ENCODE data around the gene GATD1.

GATD1 gene

DNA sequence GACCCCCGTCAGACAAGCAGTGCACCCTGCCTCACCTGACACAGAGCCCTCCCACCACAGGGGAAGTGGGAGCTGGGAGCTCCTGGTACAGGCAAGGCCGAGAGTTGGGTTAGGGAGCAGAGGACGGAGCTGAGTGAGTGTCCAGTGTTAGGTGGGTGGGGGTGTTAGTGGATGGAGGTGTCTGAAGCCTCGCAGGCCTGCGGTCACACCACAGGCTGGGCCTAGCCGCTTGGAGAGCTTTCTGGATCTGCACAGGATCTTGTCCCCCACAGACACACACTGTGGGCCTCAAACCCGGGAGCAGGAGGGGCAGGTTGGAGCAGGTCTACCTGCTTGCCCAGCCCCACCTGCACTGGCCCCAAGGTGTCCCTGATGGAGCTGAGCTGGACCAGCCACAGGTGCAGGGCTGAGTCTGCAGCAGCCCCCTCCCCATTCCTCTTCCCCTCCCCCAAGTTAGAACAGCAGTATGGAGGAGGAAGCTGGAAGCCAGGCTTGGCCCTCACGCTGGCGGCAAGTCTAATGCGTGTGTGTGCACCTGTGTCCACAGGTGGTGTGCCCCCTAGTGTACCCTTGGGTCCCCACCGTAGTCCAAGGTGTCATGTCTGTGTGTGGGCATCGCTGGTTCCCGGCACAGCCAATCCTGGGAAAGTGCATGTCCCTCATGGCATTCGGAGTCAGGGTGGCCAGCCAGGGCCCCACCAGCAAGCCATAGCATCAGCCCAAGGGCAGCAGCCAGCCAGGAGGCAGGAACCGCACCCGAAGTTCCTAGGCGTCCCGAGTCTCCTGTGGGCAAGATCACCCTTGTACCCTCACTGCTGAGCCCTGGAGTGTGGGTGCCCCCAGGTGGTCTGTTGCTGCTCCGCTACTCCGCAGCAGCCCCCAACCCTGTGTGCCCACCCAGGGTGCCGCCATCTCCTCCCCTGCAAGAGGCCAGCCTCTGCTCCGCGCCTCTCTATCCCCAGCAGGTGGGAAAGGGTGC is 2.0 kb upstream of the GATD1 start:
- DNase-seq (ENCODE audit: low read depth in 2 of 2), result no peak

DNA sequence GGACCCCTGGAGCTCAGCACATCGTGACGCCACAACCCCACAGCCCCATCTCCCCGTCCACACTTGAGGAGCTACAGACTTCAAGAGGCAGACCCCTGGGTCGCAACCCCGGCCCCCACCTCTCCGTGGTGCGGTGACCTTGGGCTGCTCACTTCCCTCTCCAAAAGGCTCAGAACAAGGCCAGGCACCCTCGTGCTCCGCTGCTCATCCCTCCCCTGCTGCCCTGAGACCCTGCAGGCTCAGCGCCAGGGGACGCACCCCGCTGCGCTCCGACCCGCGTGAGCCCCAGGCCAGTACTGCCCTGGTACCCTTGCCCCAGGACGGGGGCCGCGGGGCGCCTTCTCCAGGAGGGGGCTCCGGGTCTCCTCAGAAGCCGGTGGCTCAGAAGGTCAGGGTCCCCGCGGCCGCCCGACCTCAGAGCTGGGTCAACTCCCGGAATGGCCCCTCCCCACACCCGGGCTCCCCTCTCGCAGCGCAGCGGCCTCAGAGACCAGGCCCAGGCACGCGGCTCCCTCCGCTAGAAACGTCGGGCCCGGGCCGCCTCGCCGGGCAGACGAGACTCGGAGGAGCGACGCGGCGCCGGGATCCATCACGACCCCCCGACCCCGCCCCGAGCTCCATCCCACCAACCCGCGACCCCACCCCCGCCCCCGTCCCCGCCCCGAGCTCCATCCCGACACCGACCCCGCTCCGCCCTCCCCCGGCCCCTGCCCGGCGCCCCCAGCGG is 563 bp downstream of the GATD1 start:
- DNase-seq (ENCODE audit: low read depth in 2 of 2), result no peak

DNA sequence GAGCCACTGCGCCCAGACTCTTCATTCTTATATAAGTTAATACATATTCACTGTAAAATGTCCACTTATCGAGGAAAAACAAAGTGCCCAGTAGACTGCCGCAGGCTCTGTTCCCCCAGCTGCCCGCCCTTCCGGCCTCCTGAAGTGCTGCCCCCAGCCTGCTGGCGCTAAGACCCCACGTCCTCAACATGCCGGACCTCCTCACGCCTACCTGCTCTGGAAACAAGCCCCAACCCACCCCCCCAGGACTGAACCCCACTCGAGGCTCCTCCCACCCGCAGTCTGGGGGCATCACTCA is 1.1 kb downstream of the GATD1 start:
- no peak for DNase-seq (ENCODE audit: low read depth in 2 of 2)

DNA sequence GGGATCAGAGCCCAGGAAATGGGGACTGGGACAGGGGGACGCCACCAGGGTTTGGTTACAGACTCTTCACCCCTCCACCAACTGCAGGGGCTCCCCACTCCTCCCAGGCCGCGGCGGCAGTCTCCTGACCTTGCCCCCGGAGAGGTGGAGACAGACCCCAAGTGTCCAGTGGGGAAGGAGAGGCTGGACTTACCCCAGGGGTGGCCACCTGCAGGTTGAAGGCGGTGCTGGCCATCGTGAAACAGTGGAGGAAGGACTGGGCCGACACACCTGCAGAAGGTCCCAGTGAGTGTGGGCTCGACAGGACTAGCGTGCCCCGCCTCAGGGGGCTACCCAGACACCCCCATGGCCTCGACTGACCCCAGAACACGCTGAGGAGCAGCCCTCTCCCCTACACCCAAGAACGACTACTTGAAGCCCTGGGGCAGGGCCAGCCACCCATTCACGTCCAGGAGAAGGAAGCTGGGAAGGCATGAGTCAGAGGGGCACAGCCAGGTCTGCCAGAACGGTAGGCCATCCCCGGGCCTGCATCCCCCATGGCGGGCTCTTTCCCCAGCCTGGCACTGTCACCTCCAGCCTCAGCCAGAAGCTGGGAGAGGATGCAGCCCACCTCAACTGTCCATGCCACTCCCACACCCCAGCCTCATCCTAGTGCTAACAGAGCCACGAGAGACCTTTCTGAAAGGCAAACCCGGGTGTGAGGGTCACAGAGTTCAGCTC is 2.3 kb downstream of the GATD1 start:
- DNase-seq (ENCODE audit: low read depth in 2 of 2), result no peak

DNA sequence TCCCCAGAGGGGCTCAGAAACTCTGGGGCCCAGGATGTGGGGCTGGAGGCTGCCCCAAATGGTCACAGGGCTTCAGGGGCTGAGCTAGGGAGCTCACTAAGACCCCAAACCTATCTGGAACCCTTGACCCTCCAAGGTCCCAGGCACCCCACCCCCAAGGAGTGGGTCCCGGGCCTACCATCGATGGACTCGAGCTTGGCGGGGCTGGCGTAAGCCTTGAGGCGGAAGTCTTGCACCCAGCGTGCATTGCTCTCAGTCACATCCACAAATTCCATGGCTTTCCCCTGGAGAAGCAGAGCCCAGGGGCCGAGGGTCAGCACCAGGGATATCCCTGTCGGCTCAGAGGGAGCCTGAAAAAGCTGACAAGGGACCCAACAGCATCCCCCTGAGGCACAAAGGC is 3.5 kb downstream of the GATD1 start:
- DNase-seq (ENCODE audit: low read depth in 2 of 2), result no peak

DNA sequence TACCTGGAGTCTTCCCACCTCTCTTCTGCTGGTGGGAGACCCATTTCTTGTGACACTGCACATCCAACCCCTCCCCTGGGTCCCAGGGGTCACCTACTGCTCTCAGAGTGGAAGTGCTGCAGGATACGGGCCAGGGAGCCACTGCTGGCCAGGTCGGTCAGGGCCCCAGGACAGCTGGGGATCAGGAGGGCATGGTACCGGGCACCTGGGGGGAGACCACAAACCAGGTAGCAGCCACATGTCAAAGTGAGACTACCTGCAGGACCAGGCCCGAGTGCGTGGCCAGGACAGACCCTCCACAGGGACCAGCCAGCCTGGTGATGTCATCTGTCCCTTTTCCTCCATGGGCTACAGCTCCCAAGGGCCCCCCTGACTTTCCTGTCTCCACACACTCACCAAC is 3.9 kb downstream of the GATD1 start:
- DNase-seq (ENCODE audit: low read depth in 2 of 2), result no peak

DNA sequence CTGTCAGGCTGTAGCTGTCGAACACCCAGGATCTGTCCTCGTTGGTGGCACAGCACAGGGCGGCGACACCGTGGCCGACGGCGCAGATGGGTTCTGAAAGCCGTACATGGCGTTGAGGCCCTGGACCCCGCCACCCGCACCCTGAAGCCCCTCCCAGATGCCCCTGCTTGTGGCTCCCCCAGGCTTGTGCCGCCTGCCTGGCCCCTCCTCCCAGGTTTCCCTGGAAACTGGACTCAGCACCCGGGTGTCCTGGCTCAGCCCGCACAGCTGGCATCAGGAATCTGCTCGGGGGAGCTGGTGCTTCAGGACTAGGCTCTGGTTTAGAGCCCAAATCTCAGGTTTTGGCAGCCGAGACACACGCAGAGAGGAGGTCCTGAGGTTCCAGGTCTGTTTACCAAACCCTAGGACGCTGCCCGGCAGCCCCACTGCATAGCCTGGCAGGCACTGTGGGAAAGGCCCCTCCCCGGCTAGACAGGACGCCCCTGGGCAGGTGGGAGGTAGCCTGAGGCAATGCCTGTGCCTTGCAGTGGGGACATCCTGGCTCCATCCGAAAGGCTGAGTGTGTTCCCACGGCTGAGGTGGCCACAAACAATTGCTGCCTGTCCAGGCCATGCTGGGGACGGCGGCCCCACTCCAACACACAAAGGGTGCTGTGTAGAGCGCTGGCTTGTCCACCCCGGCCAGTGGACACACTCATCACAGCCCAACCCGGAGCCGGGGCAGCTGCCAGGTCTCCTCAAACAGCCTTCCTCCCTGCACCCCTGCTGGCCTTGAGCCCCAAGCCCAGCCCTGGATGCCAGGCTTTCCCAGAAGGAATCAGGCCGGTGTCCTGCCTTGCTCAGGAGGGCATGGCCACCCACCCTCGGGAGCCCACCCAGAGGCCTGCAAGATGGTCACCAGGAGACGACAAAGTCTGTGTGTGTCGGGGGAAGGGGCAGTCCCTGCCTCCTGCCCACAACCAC is 4.6 kb downstream of the GATD1 start:
- no peak for DNase-seq (ENCODE audit: low read depth in 2 of 2)

DNA sequence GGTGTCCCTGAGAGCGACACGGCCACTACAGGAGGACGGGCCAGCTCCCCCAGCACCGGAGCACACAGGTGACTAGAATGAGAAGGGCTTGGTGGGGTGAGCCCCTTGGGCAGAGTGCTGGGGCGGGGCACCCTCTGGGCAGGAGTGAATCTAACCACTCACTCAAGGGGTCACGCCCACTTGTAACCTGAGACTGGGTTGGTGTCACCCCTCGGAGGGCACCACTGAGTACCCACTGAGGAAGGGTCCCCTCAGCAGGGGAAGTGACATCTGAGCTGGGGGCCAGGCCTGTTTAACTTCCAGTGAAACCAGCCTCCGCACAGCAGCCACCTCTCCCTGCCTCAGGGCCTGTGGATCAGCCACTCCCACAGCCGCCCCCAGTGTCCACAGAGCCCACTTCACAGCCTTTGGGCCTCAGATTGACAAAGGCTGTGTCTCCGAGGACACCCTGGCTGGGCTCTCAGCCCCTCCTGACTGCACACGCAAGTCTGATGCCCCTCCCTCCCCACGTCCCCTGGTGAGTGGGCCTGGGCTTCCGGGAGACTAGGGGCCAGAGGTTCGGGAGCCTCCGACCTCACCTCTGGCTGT is 5.6 kb downstream of the GATD1 start:
- no peak for DNase-seq (ENCODE audit: low read depth in 2 of 2)

DNA sequence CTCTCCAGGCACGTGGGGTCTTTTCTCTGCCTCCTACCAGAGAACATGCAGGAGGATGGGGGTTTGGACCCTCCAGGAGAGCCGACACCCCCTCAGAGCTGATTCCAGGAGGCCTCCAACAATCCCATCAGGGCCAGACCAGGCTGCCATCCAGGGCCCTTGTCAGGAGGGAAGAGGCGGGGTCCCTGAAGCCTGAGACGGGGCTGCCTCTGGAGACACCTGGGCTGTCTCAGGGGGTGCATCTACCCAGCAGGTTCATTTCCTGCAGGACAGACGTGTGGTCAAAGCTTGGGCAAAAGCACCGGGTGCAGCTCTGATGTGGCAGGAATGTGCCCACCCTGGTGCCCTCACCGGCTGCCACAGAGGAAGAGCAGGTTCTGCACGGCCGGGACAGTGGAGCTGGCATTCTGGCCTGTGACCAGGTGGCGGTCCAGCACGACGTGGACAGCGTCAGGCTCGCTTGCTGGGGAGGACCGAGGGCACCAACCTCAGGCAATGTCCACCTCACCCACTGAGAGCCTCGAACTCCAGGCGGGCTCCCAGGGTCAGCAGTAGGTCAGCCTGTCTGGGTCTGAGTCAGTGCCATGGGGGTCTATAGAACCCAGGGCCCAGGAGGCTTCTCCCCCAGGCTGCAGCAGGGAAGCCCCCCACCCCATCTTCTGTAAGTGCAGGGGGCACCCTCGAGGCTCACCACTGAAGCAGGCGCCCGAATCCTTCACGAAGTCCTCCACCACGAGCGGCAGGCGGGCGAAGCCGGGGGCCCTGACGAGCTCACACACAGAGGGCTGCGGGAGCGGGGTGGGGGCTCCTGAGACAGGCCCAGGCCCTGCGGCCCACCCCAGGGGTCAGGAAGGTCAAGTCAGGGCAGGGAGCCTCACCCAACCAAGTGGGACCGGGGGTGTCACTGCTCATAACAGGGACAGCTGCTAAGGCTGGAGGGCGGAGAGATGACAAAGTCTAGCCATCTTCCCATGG is 6.4 kb downstream of the GATD1 start:
- DNase-seq (ENCODE audit: low read depth in 2 of 2), result no peak

DNA sequence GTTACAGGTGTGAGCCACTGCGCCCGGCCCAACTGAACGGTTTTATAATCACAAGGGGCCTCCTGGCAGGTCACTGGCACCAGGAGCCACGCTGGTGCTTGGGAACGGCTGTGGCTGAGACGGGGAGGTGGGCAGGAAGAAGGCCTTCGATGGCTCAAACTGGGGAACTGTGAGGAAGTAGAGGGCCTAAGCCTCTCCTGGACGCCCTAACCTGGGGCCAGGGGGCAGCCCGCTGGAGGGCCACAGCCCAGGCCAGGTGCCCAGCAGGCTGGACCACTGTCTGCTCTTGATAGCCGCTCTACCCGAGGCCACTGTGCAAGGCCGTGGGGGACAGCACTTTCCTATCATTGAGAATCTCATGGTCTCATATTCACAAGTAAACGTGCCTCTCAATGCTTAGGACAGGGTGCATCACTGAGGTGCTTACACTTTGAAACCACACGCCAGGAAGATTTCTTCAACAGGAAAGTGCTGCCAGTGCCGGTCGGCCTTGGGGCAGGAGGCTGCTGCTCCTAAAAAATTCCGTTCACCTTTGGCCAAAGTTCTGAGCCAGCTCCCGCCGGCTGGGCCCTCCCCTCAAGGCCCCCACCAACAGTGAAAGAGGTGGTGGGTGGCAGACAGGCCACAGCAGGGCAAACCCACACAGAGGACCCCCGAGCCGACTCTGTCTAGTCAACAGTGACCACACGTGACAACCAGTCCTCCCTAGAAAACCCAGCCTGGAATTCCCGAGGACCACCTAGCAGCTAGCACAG is 7.2 kb downstream of the GATD1 start:
- DNase-seq (ENCODE audit: low read depth in 2 of 2), result no peak

DNA sequence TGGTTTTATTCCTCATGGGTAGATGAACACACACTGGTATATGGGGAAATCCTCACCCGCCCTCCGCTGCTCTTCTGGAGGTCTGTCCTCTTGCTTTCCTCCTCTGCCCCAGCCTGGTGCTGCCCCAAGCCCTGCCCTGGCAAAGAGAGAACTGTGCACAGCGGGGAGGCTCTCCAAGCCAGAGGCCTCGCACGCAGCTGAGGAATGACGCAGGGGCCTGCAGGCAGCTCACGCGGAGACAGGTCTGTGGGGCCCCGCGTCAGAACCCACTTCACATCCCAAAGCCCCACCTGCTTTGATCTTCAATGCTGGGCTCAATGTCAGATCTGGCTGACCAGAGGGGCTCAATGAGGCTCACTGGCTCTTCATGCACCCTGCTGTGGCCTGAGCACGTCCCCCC is 10.0 kb downstream of the GATD1 start:
- no peak for DNase-seq (ENCODE audit: low read depth in 2 of 2)

DNA sequence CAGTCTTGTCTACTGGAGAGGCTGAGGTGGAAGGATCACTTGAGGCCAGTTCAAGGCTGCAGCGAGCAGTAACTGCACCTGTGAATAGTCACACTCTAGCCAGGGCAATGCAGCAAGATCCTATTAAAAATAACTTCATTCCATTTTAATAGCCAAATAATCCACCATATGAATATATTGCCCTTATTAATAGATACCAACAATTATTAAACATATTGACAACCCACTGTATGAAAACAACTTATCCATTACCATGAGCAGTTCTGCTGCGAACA is 10.4 kb downstream of the GATD1 start:
- no peak for DNase-seq (ENCODE audit: low read depth in 2 of 2)

DNA sequence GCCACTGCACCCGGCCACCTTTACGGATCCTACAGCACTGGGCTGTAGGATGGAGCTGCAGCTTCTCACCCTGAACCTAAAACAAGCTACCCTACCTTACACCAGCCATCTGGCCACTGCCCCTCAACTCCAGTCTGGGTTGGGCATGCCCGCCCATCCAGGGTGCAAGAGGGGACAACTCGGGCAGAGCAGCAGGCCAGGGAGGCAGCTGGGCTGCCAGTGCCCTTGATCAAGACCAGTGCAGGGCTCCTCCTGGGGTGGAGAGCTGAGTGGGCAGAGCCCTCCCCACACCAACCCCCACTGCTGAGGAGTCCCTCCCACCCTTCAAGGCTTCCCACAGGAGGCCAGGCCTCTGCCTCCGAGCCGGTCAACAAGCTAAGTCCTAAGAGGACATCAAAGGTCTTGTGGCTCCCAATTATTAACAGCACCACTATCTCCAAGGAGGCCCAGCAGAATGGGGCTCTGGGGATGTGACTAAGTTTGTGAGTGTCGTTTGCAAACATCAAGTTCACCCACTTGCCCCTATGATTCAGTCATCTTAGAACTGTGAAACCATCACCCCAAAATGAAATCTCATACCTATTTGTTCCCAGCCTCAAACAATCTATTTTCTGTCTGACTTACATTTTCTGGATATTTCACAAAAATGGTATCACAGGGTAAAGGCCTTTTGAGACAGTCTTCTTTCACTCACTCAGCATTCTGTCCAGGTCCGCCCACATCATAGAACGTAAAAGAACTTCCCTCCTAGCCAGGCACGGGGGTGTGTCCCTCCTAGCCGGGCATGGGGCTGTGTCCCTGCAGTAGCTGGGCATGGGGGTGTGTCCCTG is 11.0 kb downstream of the GATD1 start:
- DNase-seq (ENCODE audit: low read depth in 2 of 2), result no peak

DNA sequence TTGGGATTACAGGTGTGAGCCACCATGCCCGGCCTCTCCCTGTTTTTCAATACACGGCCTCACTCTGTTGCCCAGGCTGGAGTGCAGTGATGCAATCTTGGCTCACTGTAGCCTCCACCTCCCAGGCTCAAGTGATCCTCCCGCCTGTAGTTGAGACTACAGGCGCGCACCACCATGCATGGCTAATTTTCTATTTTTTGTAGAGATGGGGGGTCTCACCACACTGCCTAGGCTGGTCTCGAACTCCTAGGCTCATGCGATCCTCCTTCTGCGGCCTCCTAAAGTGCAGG is 11.5 kb downstream of the GATD1 start:
- no peak for DNase-seq (ENCODE audit: low read depth in 2 of 2)

DNA sequence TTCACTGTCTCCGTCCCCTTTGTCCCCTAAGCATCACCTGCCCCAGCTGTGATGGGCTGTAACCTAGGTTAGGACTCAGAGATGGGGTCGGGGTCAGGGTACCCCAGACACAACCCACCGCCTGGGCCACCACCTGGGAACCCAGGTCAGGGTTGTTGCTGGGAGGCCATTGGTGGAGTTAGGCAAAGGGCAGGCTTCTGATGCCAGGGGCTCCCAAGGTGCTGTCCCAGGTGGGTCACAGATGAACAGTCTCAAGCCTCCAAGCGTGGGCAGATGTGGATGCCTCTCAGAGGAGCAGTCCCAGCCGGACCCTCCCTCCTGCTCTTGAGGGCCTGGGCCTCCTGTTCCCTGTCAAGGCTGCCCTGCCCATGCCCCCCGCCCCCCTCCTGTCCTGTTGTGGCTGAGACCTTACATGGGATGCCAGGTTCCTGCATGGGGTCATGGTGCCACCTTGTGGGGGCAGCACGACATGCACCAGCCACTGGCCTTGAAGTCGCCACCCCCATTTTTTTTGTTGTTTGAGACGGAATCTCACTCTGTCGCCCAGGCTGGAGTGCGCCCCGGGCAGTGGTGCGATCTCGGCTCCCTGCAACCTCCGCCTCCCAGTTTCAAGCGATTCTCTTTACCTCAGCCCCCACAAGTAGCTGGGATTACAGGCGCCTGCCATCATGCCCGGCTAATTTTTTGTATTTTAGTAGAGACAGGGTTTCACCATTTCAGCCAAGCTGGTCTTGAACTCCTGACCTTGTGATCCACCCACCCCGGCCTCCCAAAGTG is 12.1 kb downstream of the GATD1 start:
- peak in 1 of 2 donors; percentile 39 for DNase-seq (ENCODE audit: low read depth in 2 of 2)

DNA sequence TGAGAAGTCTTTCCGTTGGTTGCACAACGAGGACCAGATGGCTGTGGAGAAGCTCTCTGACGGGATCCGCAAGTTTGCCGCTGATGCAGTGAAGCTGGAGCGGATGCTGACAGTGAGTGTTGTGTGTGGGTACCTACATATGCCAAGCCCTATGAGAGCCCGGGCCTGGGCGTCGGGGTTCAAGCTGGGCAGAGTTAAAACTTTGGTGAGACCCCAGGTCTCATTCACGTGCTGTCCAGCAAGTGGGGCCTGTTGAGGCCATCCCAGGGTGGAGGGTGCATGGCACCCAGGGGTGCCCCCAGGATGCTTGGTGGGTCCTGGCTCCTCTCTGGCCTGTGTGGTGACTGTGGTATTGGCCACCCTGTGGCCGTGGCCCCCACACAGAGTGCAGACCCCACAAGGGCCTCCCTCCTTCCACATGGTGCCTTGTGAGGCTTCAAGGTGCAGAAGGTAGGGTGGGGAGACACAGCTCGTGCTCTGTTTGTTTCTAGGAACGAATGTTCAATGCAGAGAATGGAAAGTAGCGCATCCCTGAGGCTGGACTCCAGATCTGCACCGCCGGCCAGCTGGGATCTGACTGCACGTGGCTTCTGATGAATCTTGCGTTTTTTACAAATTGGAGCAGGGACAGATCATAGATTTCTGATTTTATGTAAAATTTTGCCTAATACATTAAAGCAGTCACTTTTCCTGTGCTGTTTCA is 12.8 kb downstream of the GATD1 start:
- DNase-seq (ENCODE audit: low read depth in 2 of 2), result no peak

Data from stimulated activated CD8-positive, alpha-beta memory T cell treated with anti-CD3 and anti-CD28 coated beads, Interleukin-7, amount 100 ng/mL, for 4 hours (primary cell).